SW 1271 (cell line): ENCODE data around the gene GMCL1.
"Not testable (repeated sequence)": the region's sequence is repeated elsewhere in the genome, so short reads cannot be mapped to it uniquely, and the experiment has no call there.

ENCODE experiments used
- DNase-seq, 2 experiments: peaks; one replicate each; lab custom pipeline; 2025; lab: John Stamatoyannopoulos, UW

GMCL1 gene

GRCh38 chr2:69848186-69848790 lies 18.8 kb downstream of the GMCL1 start:
- no peak for DNase-seq

GRCh38 chr2:69858261-69858660 lies 28.8 kb downstream of the GMCL1 start:
- no peak for DNase-seq

- DNase-seq: no peak
Observed at GRCh38 chr2:69863298-69863697, 33.8 kb downstream of the GMCL1 start.

DNA sequence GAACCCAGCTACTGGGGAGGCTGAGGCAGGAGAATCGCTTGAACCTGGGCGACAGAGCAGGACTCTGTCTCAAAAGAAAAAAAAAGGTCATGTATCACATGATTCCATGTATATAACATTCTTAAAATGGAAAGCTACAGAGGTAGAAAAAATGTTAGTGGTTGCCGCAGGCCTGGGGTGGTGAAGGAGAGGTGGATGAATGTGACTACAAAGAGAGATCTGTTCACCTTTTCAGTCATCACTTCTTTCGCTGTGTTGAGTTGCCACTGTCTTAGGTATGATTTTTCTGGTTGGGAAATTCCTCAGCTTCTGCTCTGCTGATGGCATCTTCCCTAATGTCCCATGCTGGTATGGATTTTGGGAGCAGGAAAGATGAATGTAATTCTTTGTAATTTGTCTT lies 59.0 kb downstream of the GMCL1 start:
- DNase-seq: no peak

- no peak for DNase-seq
Observed at GRCh38 chr2:69889302-69889701, 59.8 kb downstream of the GMCL1 start.

DNA sequence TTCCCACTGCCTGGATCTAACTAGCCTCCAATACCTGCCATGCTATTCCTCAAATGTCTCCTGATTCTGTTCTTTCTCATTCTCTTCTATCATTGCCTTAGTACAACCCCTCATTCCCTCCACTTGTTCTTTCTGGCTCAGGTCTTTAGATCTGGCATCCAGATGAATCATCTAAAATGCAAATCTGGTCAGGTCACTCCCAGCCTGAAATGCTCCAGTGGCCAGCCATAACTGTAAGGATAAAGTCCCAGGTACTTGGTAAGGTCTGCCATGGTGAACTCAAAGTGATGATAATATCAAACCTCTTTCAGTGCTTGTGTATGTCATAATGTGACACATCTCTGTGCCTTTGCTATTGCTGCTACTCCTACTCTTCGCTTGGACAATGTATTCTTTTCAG lies 61.4 kb downstream of the GMCL1 start:
- no peak for DNase-seq

GRCh38 chr2:69892838-69893424 lies 63.5 kb downstream of the GMCL1 start:
- not testable (repeated sequence) for DNase-seq

GRCh38 chr2:69893684-69894551 lies 64.5 kb downstream of the GMCL1 start, which contains the start of gene SNRNP27:
Gene SNRNP27 (plus strand): TSS chr2:69893956. CDS start chr2:69893985, 29 bp downstream.
- DNase-seq: peak; percentile 32 to 76

DNA sequence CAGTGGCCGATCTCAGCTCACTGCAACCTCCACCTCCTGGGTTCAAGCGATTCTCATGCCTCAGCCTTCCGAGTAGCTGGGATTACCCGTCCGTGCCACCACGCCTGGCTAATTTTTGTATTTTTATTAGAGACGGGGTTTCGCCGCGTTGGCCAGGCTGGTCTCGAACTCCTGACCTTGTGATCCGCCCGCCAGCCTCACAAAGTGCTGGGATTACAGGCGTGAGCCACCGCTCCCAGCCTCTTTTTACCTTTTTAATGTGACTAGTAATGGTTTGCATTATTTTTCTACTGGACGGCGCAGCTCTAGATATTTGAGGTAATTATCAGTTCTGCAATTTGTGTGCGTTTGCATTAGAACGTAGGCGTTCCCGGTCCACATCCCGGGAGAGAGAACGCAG lies 65.3 kb downstream of the GMCL1 start:
- not testable (repeated sequence) for DNase-seq

DNA sequence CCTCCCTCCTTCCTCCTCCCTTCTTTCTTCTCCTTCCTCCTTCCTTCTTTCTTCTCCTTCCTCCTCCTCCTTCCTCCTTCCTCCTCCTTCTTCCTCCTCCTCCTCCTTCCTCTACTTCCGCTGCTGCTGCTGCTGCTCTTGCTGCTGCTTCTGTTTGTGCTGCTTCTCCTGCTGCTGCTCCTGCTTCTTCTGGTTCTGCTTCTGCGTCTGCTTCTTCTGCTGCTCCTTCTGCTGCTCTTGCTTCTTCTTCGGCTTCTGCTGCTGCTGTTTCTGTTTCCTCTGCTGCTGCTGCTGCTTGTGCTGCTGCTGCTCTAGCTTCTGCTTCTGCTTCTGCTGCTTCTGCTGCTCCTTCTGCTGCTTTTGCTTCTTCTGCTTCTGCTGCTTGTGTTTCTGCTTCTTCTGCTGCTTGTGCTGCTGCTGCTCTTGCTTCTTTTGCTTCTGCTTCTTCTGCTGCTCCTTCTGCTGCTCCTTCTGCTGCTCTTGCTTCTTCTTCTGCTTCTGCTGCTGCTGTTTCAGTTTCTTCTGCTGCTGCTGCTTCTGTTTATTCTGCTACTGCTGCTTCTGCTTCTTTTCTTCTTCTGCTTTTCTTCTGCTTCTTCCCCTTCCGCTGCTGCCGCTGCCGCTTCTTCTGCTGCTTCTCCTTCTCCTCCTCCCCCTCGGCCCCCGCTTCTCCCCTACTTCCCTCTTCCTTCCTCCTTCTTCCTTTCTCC lies 72.9 kb downstream of the GMCL1 start:
- no peak for DNase-seq

DNA sequence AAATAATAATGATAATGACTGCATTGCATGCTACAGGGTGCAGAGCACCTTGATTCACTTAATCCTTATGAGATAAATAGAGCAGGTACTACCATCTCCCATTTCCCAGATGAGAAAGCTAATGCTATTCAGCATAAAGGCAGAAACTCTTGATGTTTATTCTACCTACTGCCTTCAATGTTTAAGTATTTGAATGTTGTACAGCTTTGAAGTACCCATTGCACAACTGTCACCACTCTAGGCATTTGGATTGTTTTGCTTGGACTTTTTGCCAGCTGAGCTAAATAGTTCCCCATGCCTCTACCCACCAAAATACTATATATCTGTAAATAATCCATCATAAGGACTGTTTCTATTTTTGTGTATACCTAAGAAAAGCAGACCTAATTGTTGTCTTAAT lies 77.8 kb downstream of the GMCL1 start:
- DNase-seq: no peak

DNA sequence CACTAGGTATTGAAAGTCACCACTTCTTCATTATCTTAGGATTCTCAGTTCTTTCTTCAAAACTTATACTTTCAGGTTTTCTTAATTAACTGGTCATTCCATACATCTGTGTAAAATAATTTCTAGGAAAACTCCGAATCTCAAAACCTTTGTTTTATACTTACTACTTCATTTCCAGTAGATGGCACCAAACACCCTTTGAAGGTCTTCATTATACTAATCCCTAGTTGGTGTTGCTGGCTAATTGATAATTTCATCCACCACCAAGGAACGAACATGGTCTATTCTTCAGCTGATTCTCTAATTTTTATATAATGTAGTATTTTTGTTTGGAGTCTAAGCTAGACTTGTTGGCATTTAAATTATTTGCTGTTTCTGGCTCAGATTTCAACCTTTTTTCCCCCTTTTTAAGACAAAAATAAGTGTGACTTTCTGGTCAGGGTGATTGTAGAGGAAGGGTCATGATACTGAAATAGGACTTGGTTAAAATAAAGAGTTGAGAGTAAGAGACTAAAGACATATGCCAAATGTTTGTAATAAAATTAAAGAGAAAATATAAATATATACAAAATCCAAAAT lies 82.6 kb downstream of the GMCL1 start:
- peak in 1 of 2 experiments; percentile 68 for DNase-seq

- DNase-seq: peak; percentile 100
Observed at GRCh38 chr2:69914164-69914949, 84.9 kb downstream of the GMCL1 start.

DNA sequence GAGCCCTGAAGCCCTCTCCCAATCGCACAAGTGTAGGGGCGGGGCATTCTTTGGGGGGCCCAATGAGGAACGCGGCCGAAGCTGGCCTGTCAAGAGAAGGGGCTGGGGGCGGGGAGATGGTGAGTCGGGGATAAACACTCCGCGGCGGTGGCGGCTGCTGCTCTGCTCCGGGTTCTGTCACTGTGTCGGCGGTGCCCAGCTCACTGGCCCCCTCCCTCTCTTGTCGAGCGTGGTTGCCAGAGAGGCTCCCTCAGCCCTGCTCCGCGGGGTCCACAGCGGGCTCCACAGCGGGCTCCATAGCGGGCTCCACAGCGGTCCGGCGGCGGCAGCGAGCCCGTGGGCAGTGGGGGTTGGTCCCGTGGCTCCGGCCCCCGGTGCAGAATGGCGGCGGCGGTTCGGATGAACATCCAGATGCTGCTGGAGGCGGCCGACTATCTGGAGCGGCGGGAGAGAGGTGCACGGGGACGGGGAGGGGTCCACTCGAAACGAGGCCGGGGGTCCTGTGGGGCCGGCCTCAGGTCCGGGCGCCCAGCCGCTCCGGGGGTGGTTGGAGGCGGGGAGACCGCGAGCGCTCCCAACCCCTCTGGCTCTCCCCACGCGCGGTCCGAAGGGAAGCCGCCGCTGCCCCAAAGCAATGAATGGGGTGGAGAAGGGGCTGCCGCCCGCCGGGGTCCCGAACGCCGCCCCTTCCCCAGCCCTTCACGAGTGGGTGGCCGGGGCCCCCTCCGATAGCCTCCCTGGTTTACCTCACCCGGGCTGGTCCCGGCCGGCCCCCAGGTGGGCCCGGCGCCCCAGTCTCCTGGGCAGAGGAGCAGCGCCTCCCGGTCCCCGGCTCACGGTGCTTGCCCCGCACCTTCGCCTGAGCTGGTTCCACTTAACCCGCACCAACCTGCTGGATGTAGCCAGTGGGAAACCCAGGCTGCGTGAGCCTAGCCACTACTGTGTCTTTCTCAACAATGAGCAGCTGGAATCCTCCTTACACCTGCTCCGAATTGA lies 85.8 kb downstream of the GMCL1 start, which contains the start of gene MXD1:
Gene MXD1, plus strand, starts transcription at position 160 of the 996 bp plus-strand sequence. Its CDS starts 222 bp downstream, at position 382.
- no peak for DNase-seq

DNA sequence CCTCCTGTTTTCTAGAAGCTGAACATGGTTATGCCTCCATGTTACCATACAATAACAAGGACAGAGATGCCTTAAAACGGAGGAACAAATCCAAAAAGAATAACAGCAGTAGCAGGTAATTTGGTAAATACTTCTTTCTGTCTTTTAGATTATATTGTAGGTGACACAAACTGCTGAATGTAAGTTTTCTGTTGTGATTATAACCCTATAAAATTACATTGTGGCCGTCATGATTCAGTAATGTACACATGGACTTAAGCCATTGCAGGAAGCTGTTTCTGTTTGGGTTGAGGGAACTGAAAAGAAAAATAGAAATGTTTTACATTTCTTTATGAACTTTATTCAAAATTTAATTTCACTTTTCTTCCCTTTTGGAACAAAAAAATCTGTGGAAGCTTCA lies 86.6 kb downstream of the GMCL1 start:
- no peak for DNase-seq

DNA sequence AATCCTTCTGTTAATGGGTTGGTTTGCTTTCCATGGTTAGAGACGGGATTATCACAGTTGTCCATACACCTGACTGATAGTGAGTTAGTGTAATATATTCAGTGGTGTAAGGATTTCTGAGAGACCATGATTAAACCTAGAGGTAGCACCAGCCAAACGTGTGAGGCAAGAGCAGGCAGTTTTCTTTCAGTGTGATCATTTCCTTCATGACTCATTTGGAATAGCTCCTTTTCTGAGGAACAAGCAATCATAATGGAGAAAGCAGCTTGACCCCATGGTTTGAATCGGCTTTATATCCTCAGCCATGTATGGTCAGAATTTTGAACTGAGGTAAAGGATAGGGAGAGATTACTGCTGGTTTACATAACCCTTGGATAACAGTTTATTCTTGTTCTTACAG lies 88.4 kb downstream of the GMCL1 start:
- peak; percentile 30 to 75 for DNase-seq

DNA sequence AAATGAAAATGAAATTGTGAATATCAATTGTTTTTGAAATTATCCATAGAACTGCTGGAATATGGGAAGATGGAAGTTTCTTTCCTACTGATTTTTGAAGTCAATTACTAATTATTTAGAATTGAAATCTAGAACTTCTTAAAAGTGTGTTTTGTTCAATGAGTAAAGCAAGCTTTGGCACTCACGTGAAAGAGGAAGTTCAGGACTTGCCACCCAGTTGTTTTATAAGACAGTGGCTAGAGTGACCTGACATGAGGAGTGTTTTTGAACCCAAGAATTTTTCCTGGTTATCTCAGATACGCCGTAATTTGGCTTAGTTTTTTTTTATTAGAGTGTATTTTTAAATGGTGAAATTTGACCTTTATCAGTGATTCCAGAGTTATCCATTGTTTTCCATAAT lies 88.9 kb downstream of the GMCL1 start:
- DNase-seq: no peak

GRCh38 chr2:69923116-69923515 lies 93.7 kb downstream of the GMCL1 start:
- no peak for DNase-seq

GRCh38 chr2:69926849-69927515 lies 97.5 kb downstream of the GMCL1 start:
- DNase-seq: no peak
